Lower leg skin (tissue), 4 donors: ENCODE measurements around the gene RBP4. TPM values are rescaled to one million over a fixed set of nuclear protein-coding genes. Genes with fewer than 3 reads are reported as not detected.

Experiments
- DNase-seq, 2 donors: peaks; one replicate each; pipeline ENCODE4 v3.0.0-alpha.2; 2019; ENCODE audit warnings: low spot score in 2 of 2
- H3K4me3 ChIP-seq: fragments of 200-600 bp; sonication (generic); 2 replicates; pipeline ENCODE4 v1.5.1; 2017; ENCODE audit warnings: mild to moderate bottlenecking, low read depth; ENCODE audit not compliant: poor library complexity, severe bottlenecking
- CTCF ChIP-seq, 3 donors: fragments of 450-650 bp; IDR thresholded peaks; one replicate each; pipeline ENCODE4 v1.5.1; 2016; ENCODE audit warnings: antibody characterized with exemption in 3 of 3, mild to moderate bottlenecking in 3 of 3, moderate library complexity in 2 of 3
- POLR2A ChIP-seq, 2 donors: fragments of 450-650 bp; IDR thresholded peaks; one replicate each; pipeline ENCODE4 v1.6.1; 2016 to 2017; ENCODE audit warnings: antibody characterized with exemption in 2 of 2, mild to moderate bottlenecking in 1 of 2, moderate library complexity in 1 of 2
- WGBS, 2 donors: methylation state at CpG; one replicate each; pipeline ENCODE4 v1.1.5; 2018; 5-methylcytosine and 5-hydroxymethylcytosine counted together
- intact Hi-C: fragments of 100-400 bp; cut with DNase I; formaldehyde crosslinking; loops from one replicate; pipeline ENCODE4 v1.15.0; 2023; ENCODE audit warnings: low total_unique reads
- total RNA-seq, 4 donors: library from RNA; depleted of rRNA; stranded (reverse); fragments of >200 nt; gene quantifications; one replicate each; pipeline ENCODE4 v1.1.0, GENCODE V29; 2016

The RBP4 gene
- total RNA-seq, 4 donors from 2014 or later = 1.7 to 17.5 (median 11.5) TPM

DNA sequence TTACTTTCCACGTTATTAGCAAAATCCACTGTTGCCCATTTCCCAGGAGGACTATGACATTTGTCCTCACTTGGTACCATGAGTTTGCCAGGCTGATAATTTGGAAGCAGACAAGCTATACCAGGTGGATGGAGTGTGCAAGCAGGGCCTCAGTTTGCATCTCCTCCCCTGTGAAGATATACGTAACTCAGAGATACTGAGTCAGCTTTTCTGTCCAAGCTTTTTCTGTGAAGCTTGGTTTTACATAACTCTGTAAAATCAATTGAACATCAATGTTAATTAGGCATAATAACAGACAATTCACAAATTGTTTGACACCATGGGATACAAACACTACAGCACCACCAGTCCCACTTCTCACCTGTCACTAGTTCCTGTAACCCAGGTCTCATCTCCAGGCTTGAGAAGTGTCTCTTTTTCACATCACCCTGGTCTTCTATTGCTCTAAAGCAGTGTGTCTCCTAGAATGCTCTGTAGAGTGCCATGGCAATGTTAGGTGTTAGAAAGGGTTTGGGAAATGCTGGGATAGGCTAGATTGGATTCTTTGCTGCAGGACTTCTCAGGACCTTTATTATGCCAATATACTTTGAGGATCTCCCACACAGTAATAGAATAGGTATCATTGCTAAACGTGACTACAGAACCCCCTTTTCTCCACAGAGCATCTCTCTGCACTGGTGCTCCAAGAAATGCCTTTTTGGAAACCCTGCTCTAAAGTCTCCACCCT lies 20.9 kb downstream of the RBP4 start:
- no peak for TF ChIP-seq POLR2A (IDR thresholded peaks at IDR 0.05)
- no peak for TF ChIP-seq CTCF (IDR thresholded peaks at IDR 0.05)
- 81 to 82% methylated on average over 3 of the region's 3 CpGs for WGBS, 2 donors
- H3K4me3 ChIP-seq = no peak overlapping the region
- DNase-seq = no peak
- intact Hi-C loops = no loop called here

DNA sequence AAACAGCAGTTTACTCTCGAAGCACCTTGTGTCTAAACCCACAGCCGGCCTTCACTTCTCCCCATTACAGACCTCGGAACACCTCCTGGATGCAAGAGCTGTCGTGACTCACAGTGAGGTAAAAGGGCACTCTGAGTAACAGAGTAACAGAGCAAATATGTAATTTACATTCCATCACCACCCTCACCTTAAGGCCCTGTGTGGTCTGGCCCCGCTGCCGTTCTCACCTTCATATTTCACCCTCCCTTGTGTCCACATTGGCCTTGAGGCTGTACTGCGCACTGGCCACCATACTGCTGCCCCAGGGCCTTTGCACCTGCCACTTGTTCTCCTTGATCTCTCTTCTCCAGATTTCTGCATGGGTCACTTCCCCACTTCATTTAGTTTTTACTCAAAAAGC lies 21.9 kb downstream of the RBP4 start:
- intact Hi-C loops = no loop called here
- H3K4me3 ChIP-seq = no peak overlapping the region
- DNase-seq = no peak
- 61 to 72% methylated on average over 7 of the region's 7 CpGs for WGBS, 2 donors
- TF ChIP-seq CTCF (IDR thresholded peaks at IDR 0.05) (no peak), POLR2A (IDR thresholded peaks at IDR 0.05) (no peak)

DNA sequence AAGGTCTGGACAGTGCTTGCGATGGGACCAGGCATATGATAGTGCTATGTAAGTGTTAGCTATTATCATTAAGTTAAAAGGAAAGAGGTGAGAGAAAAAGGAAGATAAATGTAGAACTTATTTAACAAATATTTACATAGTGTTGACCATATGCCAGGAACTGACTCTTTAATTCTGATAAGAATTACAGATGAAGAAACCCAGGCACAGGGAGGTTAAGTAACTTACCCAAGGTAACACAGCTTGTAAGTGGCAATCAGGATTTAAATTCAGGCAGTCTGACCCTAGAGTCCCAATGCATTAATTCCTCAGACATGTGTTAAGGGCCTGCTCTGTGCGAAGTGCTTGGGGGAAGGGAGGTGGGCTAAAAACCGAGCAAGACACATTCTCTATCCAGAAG lies 23.5 kb downstream of the RBP4 start:
- intact Hi-C loops = no loop called here
- H3K4me3 ChIP-seq = no peak overlapping the region
- 80% methylated on average over 3 of the region's 3 CpGs for WGBS, 2 donors
- TF ChIP-seq POLR2A (IDR thresholded peaks at IDR 0.05) (no peak), CTCF (IDR thresholded peaks at IDR 0.05) (no peak)
- no peak for DNase-seq

- intact Hi-C loops = no loop called here
- WGBS, 2 donors = 52 to 58% methylated on average over 3 of the region's 3 CpGs
These were observed 24.1 kb downstream of the RBP4 start for GRCh38 chr10:93576888-93577287.

GRCh38 chr10:93573924-93574323 lies 27.1 kb downstream of the RBP4 start:
- intact Hi-C loops = no loop called here
- WGBS, 2 donors = 57 to 59% methylated on average over 3 of the region's 3 CpGs
- no peak for DNase-seq

More at GRCh38 chr10:93576888-93577287, 24.1 kb downstream of the RBP4 start:
- TF ChIP-seq POLR2A (IDR thresholded peaks at IDR 0.05) (no peak), CTCF (IDR thresholded peaks at IDR 0.05) (no peak)
- no peak overlapping the region for H3K4me3 ChIP-seq
- DNase-seq = no peak

GRCh38 chr10:93573051-93573909 lies 27.8 kb downstream of the RBP4 start:
- TF ChIP-seq POLR2A (IDR thresholded peaks at IDR 0.05) = no peak
- no peak for TF ChIP-seq CTCF (IDR thresholded peaks at IDR 0.05)
- WGBS, 2 donors = 29 to 32% methylated on average over 10 of the region's 10 CpGs
- intact Hi-C loops = no loop called here
- DNase-seq = no peak
- no peak overlapping the region for H3K4me3 ChIP-seq

More at GRCh38 chr10:93573924-93574323, 27.1 kb downstream of the RBP4 start:
- TF ChIP-seq POLR2A (IDR thresholded peaks at IDR 0.05) = no peak
- no peak overlapping the region for H3K4me3 ChIP-seq
